Panc1 (cell line): ENCODE data around the gene MYRIP.

Experiments used
- POLR2AphosphoS5 ChIP-seq: IDR thresholded peaks from 2 replicates; pipeline ENCODE4 v1.6.1; 2012; ENCODE audit warnings: mild to moderate bottlenecking, low read depth, low read length, moderate library complexity
- SIN3A ChIP-seq: IDR thresholded peaks from 2 replicates; pipeline ENCODE4 v1.6.1; 2012; ENCODE audit warnings: low read depth, mild to moderate bottlenecking, low read length, moderate library complexity, borderline replicate concordance; ENCODE audit not compliant: insufficient read depth
- TCF7L2 ChIP-seq: IDR thresholded peaks from 2 replicates; pipeline ENCODE4 v1.6.1; 2011; ENCODE audit warnings: mild to moderate bottlenecking, low read depth, low read length, inconsistent platforms
- TF ChIP-seq, protein P1 (sequence below): fragments of 450-650 bp; IDR thresholded peaks from 2 replicates; pipeline ENCODE4 v1.5.1; 2017; ENCODE audit warnings: mild to moderate bottlenecking
- TF ChIP-seq, protein P2 (sequence below), 2 experiments: IDR thresholded peaks; 2 replicates each; pipeline ENCODE4 v1.6.1; 2011 to 2012; ENCODE audit warnings: low read depth in 2 of 2, control low read depth in 1 of 2, low read length in 1 of 2, mild to moderate bottlenecking in 1 of 2, moderate library complexity in 1 of 2; ENCODE audit not compliant: insufficient read depth in 1 of 2

DNA sequence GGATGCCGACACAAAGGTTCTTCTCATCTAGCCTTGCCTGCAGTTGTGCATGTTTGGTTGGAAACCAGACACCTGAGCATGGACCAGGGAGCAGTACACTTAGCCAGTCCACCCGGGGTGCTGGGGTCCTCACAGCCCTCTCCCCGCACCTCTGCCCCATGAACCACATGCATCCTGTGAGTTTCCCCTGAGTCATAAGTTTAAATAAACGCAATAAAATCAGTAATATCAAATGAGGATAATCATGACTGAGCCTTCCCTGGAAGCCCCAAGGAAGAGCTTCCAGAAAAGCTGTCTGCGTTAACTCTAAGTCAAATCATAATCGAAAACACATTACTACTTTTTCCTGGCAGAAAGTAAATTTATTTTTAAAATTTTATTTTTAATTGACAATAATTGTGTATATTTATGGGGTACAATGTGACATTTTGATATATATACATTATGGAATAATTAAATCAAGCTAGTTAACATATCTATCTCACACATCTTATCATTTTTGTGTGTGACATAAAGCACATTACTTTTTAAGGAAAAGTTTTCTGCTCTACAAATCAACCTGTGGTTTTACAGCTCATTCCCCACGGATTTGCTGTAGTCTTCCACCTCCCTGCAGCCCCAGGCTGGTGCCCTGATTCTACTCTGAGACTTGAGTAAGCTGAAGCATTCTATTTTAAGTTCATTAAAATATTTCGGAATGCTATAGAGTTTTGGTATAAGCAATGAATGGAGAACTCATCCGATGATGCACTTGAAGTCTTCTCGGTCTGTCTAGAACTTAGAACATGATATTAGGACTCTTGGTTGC is 334.1 kb downstream of the MYRIP start:
- TF ChIP-seq, protein P1, sequence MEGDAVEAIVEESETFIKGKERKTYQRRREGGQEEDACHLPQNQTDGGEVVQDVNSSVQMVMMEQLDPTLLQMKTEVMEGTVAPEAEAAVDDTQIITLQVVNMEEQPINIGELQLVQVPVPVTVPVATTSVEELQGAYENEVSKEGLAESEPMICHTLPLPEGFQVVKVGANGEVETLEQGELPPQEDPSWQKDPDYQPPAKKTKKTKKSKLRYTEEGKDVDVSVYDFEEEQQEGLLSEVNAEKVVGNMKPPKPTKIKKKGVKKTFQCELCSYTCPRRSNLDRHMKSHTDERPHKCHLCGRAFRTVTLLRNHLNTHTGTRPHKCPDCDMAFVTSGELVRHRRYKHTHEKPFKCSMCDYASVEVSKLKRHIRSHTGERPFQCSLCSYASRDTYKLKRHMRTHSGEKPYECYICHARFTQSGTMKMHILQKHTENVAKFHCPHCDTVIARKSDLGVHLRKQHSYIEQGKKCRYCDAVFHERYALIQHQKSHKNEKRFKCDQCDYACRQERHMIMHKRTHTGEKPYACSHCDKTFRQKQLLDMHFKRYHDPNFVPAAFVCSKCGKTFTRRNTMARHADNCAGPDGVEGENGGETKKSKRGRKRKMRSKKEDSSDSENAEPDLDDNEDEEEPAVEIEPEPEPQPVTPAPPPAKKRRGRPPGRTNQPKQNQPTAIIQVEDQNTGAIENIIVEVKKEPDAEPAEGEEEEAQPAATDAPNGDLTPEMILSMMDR = no peak
- TF ChIP-seq POLR2AphosphoS5 = no peak
- TF ChIP-seq, protein P2, sequence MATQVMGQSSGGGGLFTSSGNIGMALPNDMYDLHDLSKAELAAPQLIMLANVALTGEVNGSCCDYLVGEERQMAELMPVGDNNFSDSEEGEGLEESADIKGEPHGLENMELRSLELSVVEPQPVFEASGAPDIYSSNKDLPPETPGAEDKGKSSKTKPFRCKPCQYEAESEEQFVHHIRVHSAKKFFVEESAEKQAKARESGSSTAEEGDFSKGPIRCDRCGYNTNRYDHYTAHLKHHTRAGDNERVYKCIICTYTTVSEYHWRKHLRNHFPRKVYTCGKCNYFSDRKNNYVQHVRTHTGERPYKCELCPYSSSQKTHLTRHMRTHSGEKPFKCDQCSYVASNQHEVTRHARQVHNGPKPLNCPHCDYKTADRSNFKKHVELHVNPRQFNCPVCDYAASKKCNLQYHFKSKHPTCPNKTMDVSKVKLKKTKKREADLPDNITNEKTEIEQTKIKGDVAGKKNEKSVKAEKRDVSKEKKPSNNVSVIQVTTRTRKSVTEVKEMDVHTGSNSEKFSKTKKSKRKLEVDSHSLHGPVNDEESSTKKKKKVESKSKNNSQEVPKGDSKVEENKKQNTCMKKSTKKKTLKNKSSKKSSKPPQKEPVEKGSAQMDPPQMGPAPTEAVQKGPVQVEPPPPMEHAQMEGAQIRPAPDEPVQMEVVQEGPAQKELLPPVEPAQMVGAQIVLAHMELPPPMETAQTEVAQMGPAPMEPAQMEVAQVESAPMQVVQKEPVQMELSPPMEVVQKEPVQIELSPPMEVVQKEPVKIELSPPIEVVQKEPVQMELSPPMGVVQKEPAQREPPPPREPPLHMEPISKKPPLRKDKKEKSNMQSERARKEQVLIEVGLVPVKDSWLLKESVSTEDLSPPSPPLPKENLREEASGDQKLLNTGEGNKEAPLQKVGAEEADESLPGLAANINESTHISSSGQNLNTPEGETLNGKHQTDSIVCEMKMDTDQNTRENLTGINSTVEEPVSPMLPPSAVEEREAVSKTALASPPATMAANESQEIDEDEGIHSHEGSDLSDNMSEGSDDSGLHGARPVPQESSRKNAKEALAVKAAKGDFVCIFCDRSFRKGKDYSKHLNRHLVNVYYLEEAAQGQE (IDR thresholded peaks at IDR 0.05; ENCODE audit: insufficient read depth in 1 of 2, low read depth in 2 of 2, low read length in 1 of 2) = no peak
- no peak for TF ChIP-seq SIN3A
- TF ChIP-seq TCF7L2 = no peak
